Head of caudate nucleus (tissue), 42 donors: Measurements from ENCODE around the gene EMC9.

ENCODE experiments used
- DNase-seq, 42 donors: peaks; one replicate each; pipeline versions ENCODE4 v3.0.0 to v3.0.0-alpha.2; 2020 to 2021; ENCODE audit warnings: mixed read lengths in 7 of 42
- intact Hi-C: fragments of 100-400 bp; cut with DNase I; formaldehyde crosslinking; loops from one replicate; pipeline ENCODE4 v1.15.0; 2022

The EMC9 gene

GRCh38 chr14:24098229-24098926 lies 43.0 kb downstream of the EMC9 start:
- no peak for DNase-seq
- intact Hi-C loops = no loop called here

GRCh38 chr14:24096545-24097181 lies 44.7 kb downstream of the EMC9 start:
- intact Hi-C loops = no loop called here
- DNase-seq = no peak

DNA sequence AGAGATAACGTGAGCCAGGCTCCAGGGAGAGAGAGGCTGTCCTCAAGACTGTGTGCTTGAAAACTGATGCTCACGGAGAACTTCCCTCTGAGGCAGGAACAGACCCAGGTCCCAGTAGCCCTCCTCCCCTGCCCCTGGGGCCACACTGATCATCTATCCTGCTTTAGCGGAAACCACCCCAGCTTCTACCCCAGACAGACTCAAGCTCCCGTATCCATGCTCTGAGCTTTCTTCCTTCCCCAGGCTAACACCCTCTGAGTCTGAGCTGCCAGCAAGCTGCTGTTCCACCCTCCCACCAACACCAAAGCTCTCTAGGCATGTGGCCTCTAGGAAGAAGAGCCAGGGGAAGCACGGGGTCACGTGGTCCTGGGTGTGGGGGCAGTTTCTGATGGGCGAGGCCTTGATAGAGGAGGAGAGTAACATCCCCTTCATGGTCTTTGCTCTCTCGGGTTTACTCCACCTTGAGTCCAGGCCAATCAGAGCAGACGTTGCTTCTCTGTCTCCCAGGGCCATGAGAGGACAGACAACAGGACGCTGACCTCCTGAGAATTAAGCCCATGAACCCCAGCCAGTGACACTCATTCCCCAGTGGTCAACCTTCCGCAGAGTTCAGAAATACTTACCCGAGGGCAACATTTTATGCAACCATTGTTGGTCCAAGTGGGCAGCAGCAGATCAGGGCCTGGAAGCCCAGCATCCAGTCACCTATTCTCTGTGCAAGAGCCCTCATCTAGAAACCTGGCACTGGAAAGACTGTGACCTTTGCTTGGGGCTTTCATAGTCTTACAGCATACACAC lies 45.9 kb downstream of the EMC9 start:
- intact Hi-C loops = no loop called here
- DNase-seq = peak in 15 of 42 donors; percentile 24 to 62 (median 36)

DNA sequence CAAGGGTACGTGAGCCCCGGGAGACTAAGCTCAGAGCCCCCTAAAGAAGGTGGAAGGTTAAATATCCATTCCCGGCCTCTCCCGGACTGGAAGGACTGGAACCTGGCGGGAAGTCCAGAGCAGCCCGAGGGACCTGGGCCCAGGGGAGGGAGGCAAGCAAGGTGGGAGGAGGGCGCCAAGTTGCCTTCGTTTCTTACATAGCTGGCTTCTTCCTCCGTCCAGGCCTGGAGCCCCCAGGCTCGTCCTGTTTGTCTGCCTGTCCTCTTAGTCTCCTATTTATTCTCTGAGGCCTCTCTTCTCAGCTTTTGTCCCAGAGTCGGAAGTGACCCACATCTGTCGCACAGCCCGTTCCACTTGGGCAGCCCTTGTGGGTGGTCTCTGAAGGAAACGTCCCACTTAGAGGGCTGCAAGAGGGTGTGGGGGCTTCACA lies 46.5 kb downstream of the EMC9 start:
- intact Hi-C loops = loop anchor here (5.0 kb wide), 1 partner anchor 38 kb away; no protein-coding TSS in a partner anchor
- DNase-seq = no peak

- intact Hi-C loops = loop anchor here (5.0 kb wide), 1 partner anchor 37 kb away; no protein-coding TSS in a partner anchor
Observed at GRCh38 chr14:24093901-24094840, 47.2 kb downstream of the EMC9 start, which contains the start of gene PCK2. Gene PCK2 (plus strand): TSS chr14:24094311. CDS start chr14:24094406, 95 bp downstream.

GRCh38 chr14:24093207-24093900 lies 48.0 kb downstream of the EMC9 start:
- peak in 1 of 42 donors; percentile 11 for DNase-seq
- intact Hi-C loops = loop anchor here (5.0 kb wide), 1 partner anchor 36 kb away; no protein-coding TSS in a partner anchor

More at GRCh38 chr14:24093901-24094840, 47.2 kb downstream of the EMC9 start, which contains the start of gene PCK2:
- DNase-seq = peak; percentile 39 to 90 (median 77)

DNA sequence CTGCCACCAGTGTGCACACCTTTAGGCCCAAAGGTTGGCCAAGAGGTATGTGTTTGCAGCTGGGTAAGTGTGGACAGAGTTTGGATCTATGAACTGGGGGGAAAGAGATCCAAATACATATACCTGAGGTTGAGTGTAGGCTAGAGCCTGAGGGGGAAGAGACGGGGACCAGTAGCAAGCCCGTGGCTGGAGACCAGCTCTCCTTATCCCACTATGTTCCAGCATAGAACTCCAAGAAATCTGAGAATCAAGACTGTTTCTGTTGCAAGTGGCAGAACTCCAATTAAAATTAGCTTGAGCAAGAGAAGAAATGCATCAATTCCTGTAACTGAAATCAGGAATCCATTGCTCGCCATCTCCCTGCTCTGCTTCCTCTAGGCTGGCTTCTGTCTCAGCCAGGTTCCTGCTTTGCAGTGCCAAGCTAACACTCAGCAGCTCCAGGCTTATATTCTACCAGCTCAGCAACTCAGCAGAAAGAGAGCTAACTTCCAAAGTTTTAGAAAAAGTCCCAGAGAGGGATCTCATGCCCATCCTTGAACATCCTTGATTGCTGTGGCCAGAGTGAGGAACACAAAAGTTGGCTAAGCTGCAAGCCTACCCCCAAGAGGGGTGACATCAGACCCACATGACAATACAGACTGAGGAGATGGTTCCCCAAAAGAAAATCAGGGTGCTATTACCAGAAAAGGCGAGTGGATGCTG lies 48.7 kb downstream of the EMC9 start:
- intact Hi-C loops = loop anchor here (5.0 kb wide), 1 partner anchor 35 kb away; no protein-coding TSS in a partner anchor
- peak in 1 of 42 donors; percentile 14 for DNase-seq

- DNase-seq = no peak
- intact Hi-C loops = loop anchor here (5.0 kb wide), 1 partner anchor 35 kb away; no protein-coding TSS in a partner anchor
Observed at GRCh38 chr14:24092110-24092504, 49.3 kb downstream of the EMC9 start.

DNA sequence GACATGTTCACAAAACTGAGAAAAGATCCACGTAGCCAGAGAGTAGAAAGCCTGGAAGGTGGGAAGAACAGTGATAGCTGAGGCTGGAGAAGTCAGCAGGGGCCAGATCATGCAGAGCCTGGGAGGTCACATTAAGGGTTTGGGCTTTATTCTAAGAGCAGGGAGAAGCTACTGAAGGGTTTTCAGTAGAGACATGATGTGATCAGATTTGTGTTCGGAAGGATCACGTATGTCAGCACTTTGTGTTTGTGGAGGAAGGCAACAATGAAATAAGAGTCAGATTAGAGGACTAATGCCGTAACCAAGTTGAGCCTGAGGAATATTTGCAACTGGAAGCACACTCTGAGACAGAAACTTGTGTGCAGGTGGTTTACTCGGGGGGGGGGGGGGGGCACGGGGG lies 51.5 kb downstream of the EMC9 start:
- DNase-seq = no peak
- intact Hi-C loops = loop anchor here (5.0 kb wide), 1 partner anchor 33 kb away; no protein-coding TSS in a partner anchor
